HG03571 (cell line): Measurements from ENCODE around the gene TXNDC11.
"Not testable (repeated sequence)": the region's sequence is repeated elsewhere in the genome, so short reads cannot be mapped to it uniquely, and the experiment has no call there.

Experiments
- ATAC-seq: cut with Tn5 transposase; IDR thresholded peaks from one replicate; pipeline ENCODE4 v1.9.1; 2021; ENCODE audit not compliant: unreplicated experiment

TXNDC11 gene

GRCh38 chr16:11742536-11743307 is at the start of gene TXNDC11:
TSS of gene TXNDC11 (minus strand) at chr16:11742857. CDS start at chr16:11742730, 127 bp downstream.
- peak; percentile 90 for ATAC-seq

GRCh38 chr16:11791144-11791828 is 48.6 kb upstream of the TXNDC11 start:
- no peak for ATAC-seq

GRCh38 chr16:11788914-11789313 is 46.3 kb upstream of the TXNDC11 start:
- ATAC-seq = no peak

GRCh38 chr16:11784980-11785599 is 42.4 kb upstream of the TXNDC11 start:
- not testable (repeated sequence) for ATAC-seq

GRCh38 chr16:11784381-11784780 is 41.7 kb upstream of the TXNDC11 start:
- ATAC-seq = not testable (repeated sequence)

GRCh38 chr16:11784038-11784369 is 41.3 kb upstream of the TXNDC11 start:
- no peak for ATAC-seq

- peak; percentile 62 for ATAC-seq
Measured at GRCh38 chr16:11783319-11784037, 40.8 kb upstream of the TXNDC11 start.

- no peak for ATAC-seq
Measured at GRCh38 chr16:11781773-11782172, 39.1 kb upstream of the TXNDC11 start.

- ATAC-seq = no peak
Measured at GRCh38 chr16:11780991-11781680, 38.5 kb upstream of the TXNDC11 start.

- ATAC-seq = no peak
Measured at GRCh38 chr16:11779074-11779473, 36.4 kb upstream of the TXNDC11 start.

GRCh38 chr16:11774065-11774626 is 31.5 kb upstream of the TXNDC11 start:
- no peak for ATAC-seq

- ATAC-seq = no peak
Measured at GRCh38 chr16:11768849-11769248, 26.2 kb upstream of the TXNDC11 start.

GRCh38 chr16:11762431-11762830 is 19.8 kb upstream of the TXNDC11 start:
- no peak for ATAC-seq

GRCh38 chr16:11759997-11760396 is 17.3 kb upstream of the TXNDC11 start:
- ATAC-seq = no peak

GRCh38 chr16:11759163-11759834 is 16.6 kb upstream of the TXNDC11 start:
- no peak for ATAC-seq

GRCh38 chr16:11757671-11758545 is 15.3 kb upstream of the TXNDC11 start:
- ATAC-seq = no peak

- ATAC-seq = no peak
Measured at GRCh38 chr16:11756248-11756647, 13.6 kb upstream of the TXNDC11 start.

GRCh38 chr16:11755022-11755760 is 12.5 kb upstream of the TXNDC11 start:
- no peak for ATAC-seq
